Mesothelial cell of epicardium (in vitro differentiated cells): ENCODE results near the gene COL19A1. TPM values are rescaled to one million over a fixed set of nuclear protein-coding genes. Genes with fewer than 3 reads are reported as not detected.

ENCODE experiments used
- DNase-seq, 2 experiments: peaks; one replicate each; pipeline ENCODE4 v3.0.0; 2021; ENCODE audit warnings: low spot score in 2 of 2; ENCODE audit not compliant: unreplicated experiment in 2 of 2
- H3K27ac Mint-ChIP-seq: 2 replicates; pipeline ENCODE4 v1.8.0; 2021; ENCODE audit warnings: mixed read lengths
- H3K27me3 Mint-ChIP-seq: 2 replicates; pipeline ENCODE4 v1.8.0; 2021; ENCODE audit warnings: low read depth, mixed read lengths
- H3K36me3 Mint-ChIP-seq: 2 replicates; pipeline ENCODE4 v1.8.0; 2021; ENCODE audit warnings: mixed read lengths
- H3K4me1 Mint-ChIP-seq: 2 replicates; pipeline ENCODE4 v1.8.0; 2021; ENCODE audit warnings: mixed read lengths
- H3K4me3 Mint-ChIP-seq: 2 replicates; pipeline ENCODE4 v1.8.0; 2021; ENCODE audit warnings: mild to moderate bottlenecking, moderate library complexity, mixed read lengths
- H3K9me3 Mint-ChIP-seq: 2 replicates; pipeline ENCODE4 v1.8.0; 2021; ENCODE audit warnings: mixed read lengths
- CTCF ChIP-seq: fragments of 200-600 bp; sonication (generic); IDR thresholded peaks from one replicate; pipeline ENCODE4 v1.5.0; 2021; ENCODE audit warnings: antibody characterized with exemption; ENCODE audit not compliant: unreplicated experiment
- total RNA-seq: library from RNA; stranded (reverse); gene quantifications from 3 replicates; pipeline ENCODE4 v1.2.1, GENCODE V29; 2021

The COL19A1 gene
- total RNA-seq, 1 donor from 2014 or later: 0.25 TPM

- peaks cover 23% of the 10 kb centered on the region for H3K4me1 Mint-ChIP-seq
- no peak for TF ChIP-seq CTCF
- H3K36me3 Mint-ChIP-seq: no peaks in the 10 kb centered on the region
- no peaks in the 10 kb centered on the region for H3K27me3 Mint-ChIP-seq
- no peak for DNase-seq
- H3K9me3 Mint-ChIP-seq: peaks cover 5% of the 10 kb centered on the region
- peak overlapping the region; percentile 9 for H3K27ac Mint-ChIP-seq
- no peak overlapping the region for H3K4me3 Mint-ChIP-seq
Observed at GRCh38 chr6:69894578-69895347, 28.4 kb downstream of the COL19A1 start.

GRCh38 chr6:69895396-69895795, 29.0 kb downstream of the COL19A1 start:
- no peak for TF ChIP-seq CTCF
- H3K4me1 Mint-ChIP-seq: peaks cover 23% of the 10 kb centered on the region
- no peak for DNase-seq
- no peaks in the 10 kb centered on the region for H3K36me3 Mint-ChIP-seq
- no peaks in the 10 kb centered on the region for H3K27me3 Mint-ChIP-seq
- H3K27ac Mint-ChIP-seq: no peak overlapping the region
- peaks cover under 1% of the 10 kb centered on the region for H3K9me3 Mint-ChIP-seq
- no peak overlapping the region for H3K4me3 Mint-ChIP-seq

- Mint-ChIP-seq H3K36me3 (no peaks in the 10 kb centered on the region), H3K4me3 (no peak overlapping the region), H3K9me3 (no peaks in the 10 kb centered on the region), H3K4me1 (no peaks in the 10 kb centered on the region), H3K27me3 (no peaks in the 10 kb centered on the region), H3K27ac (no peak overlapping the region)
- TF ChIP-seq CTCF: no peak
- no peak for DNase-seq
Observed at GRCh38 chr6:69900869-69901268, 34.5 kb downstream of the COL19A1 start.

- H3K27me3 Mint-ChIP-seq: no peaks in the 10 kb centered on the region
- no peaks in the 10 kb centered on the region for H3K4me1 Mint-ChIP-seq
- H3K9me3 Mint-ChIP-seq: no peaks in the 10 kb centered on the region
- DNase-seq: no peak
- no peak for TF ChIP-seq CTCF
- H3K4me3 Mint-ChIP-seq: no peak overlapping the region
- H3K27ac Mint-ChIP-seq: no peak overlapping the region
- H3K36me3 Mint-ChIP-seq: no peaks in the 10 kb centered on the region
Observed at GRCh38 chr6:69901361-69901760, 35.0 kb downstream of the COL19A1 start.

GRCh38 chr6:69907981-69908498, 41.7 kb downstream of the COL19A1 start:
- no peaks in the 10 kb centered on the region for H3K4me1 Mint-ChIP-seq
- no peak overlapping the region for H3K4me3 Mint-ChIP-seq
- H3K9me3 Mint-ChIP-seq: no peaks in the 10 kb centered on the region
- DNase-seq: no peak
- no peaks in the 10 kb centered on the region for H3K27me3 Mint-ChIP-seq
- no peak overlapping the region for H3K27ac Mint-ChIP-seq
- H3K36me3 Mint-ChIP-seq: no peaks in the 10 kb centered on the region
- no peak for TF ChIP-seq CTCF
